ENCODE results near the gene ANAPC13. TPM values are rescaled to one million over a fixed set of nuclear protein-coding genes. Genes with fewer than 3 reads are reported as not detected.

ANAPC13 gene
- total and polyA plus RNA-seq, 2 of the 13 experiments (the other 11 are each of a cell fraction or from before 2014, with no cell fraction given): 48.7 to 69.1 TPM

GRCh38 chr3:134428401-134428800, 57.4 kb downstream of the ANAPC13 start:
- H3K4me2 ChIP-seq (ENCODE audit: low read depth, low read length): no peak overlapping the region
- no peaks in the 10 kb centered on the region; a peak in 1 of 5 replicates for H3K27me3 ChIP-seq (ENCODE audit: control insufficient read depth in 1 of 2, insufficient read depth in 2 of 2, low read length in 2 of 2)
- ChIA-PET CTCF (ENCODE audit: low intra/inter-chr PET ratio, low total read pairs) (no interaction called here), POLR2A (interaction anchor here (2.0 kb wide), 1 partner anchor 57 kb away, joined by 10 read pairs; the partner anchor contains the start of genes ANAPC13 and CEP63)
- TF ChIP-seq DR1 (CRISPR knock-in tag; IDR thresholded peaks at IDR 0.05): no peak
- TF ChIP-seq HNRNPH1 (optimal IDR thresholded peaks at IDR 0.05; ENCODE audit: low read depth, low read length): no peak
- TF ChIP-seq, protein P1, sequence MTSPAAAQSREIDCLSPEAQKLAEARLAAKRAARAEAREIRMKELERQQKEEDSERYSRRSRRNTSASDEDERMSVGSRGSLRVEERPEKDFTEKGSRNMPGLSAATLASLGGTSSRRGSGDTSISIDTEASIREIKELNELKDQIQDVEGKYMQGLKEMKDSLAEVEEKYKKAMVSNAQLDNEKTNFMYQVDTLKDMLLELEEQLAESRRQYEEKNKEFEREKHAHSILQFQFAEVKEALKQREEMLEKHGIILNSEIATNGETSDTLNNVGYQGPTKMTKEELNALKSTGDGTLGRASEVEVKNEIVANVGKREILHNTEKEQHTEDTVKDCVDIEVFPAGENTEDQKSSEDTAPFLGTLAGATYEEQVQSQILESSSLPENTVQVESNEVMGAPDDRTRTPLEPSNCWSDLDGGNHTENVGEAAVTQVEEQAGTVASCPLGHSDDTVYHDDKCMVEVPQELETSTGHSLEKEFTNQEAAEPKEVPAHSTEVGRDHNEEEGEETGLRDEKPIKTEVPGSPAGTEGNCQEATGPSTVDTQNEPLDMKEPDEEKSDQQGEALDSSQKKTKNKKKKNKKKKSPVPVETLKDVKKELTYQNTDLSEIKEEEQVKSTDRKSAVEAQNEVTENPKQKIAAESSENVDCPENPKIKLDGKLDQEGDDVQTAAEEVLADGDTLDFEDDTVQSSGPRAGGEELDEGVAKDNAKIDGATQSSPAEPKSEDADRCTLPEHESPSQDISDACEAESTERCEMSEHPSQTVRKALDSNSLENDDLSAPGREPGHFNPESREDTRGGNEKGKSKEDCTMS (CRISPR knock-in tag; conservative IDR thresholded peaks at IDR 0.05): no peak
- no peak for TF ChIP-seq ZMYM4 (CRISPR knock-in tag; IDR thresholded peaks at IDR 0.05)
- TF ChIP-seq NR3C1 (CRISPR knock-in tag; IDR thresholded peaks at IDR 0.05): no peak
- TF ChIP-seq HOXA9 (CRISPR knock-in tag; IDR thresholded peaks at IDR 0.05; ENCODE audit: borderline replicate concordance): no peak
- TF ChIP-seq TOPORS (CRISPR knock-in tag; IDR thresholded peaks at IDR 0.05): no peak
- no peak for TF ChIP-seq ZNF496 (CRISPR knock-in tag; IDR thresholded peaks at IDR 0.05; ENCODE audit: insufficient replicate concordance)
- no peak for TF ChIP-seq EED (CRISPR knock-in tag; IDR thresholded peaks at IDR 0.05)
- TF ChIP-seq NFE2 (CRISPR knock-in tag; IDR thresholded peaks at IDR 0.05): no peak
- no peak for TF ChIP-seq SP4 (CRISPR knock-in tag; IDR thresholded peaks at IDR 0.05)
- TF ChIP-seq KDM4B (CRISPR knock-in tag; IDR thresholded peaks at IDR 0.05): no peak
- TF ChIP-seq SP2 (CRISPR knock-in tag; IDR thresholded peaks at IDR 0.05): no peak
- TF ChIP-seq POLR2AphosphoS2 (IDR thresholded peaks at IDR 0.05; ENCODE audit: low read depth, low read length): no peak
- TF ChIP-seq ATF6 (CRISPR knock-in tag; conservative IDR thresholded peaks at IDR 0.05): no peak
- no peak for TF ChIP-seq ATM (IDR thresholded peaks at IDR 0.05; ENCODE audit: borderline replicate concordance)
- no peak for TF ChIP-seq ZNF7 (CRISPR knock-in tag; IDR thresholded peaks at IDR 0.05)
- no peak for TF ChIP-seq ZNF577 (CRISPR knock-in tag; IDR thresholded peaks at IDR 0.05; ENCODE audit: borderline replicate concordance, low read depth)
- no peak for TF ChIP-seq NFYC (CRISPR knock-in tag; IDR thresholded peaks at IDR 0.05)
- no peak overlapping the region for H3K4me3 ChIP-seq (replicated peaks in 1 of 3; ENCODE audit: insufficient read depth in 1 of 3, low read depth in 2 of 3, low read length in 3 of 3)
- DNase-seq (ENCODE audit: low spot score): no peak
- H3K79me2 ChIP-seq (ENCODE audit: insufficient read depth, low read length): no peaks in the 10 kb centered on the region
- no peak for ATAC-seq
- no peak overlapping the region for H2AFZ ChIP-seq (ENCODE audit: low read length)
- H4K20me1 ChIP-seq (ENCODE audit: insufficient read depth, low read length): no peaks in the 10 kb centered on the region
- BruUV-seq (replicated peaks): no TSS peak
- intact Hi-C loops (cut with micrococcal nuclease; ENCODE audit: unreplicated experiment) (no loop called here), in situ Hi-C loops (cut with HindIII; ENCODE audit: extremely low pct_ligation_motif_present, low pct_unique_long_range_greater_than_20kb) (no loop called here)
- no peak for FAIRE-seq
- H3K9me3 ChIP-seq (ENCODE audit: low read length): no peaks in the 10 kb centered on the region
- H3K36me3 ChIP-seq (replicated peaks in 1 of 2; ENCODE audit: control insufficient read depth in 1 of 2, insufficient read depth in 2 of 2, low read length in 2 of 2): no peaks in the 10 kb centered on the region
- H3K4me1 ChIP-seq (ENCODE audit: insufficient read depth, low read length): peaks cover 51% of the 10 kb centered on the region
- 44% methylated on average over 4 of the region's 4 CpGs for WGBS (ENCODE audit: low lambda C conversion rate)
- H3K9ac ChIP-seq (ENCODE audit: insufficient read depth, low read depth, low read length): no peak overlapping the region
- H3K27ac ChIP-seq (ENCODE audit: extremely low read length, insufficient read depth, low read length): no peak overlapping the region

Data from HepG2 (cell line).